Measurements from ENCODE around the gene WSB1. TPM values are rescaled to one million over a fixed set of nuclear protein-coding genes. Genes with fewer than 3 reads are reported as not detected.

Gene WSB1
- polyA plus RNA-seq, 1 of the 3 experiments (the other 2 are of a cell fraction) = 261 TPM

- H3K79me2 ChIP-seq (ENCODE audit: insufficient read depth) = peaks cover 10% of the 10 kb centered on the region; the same call in 1 of the 2 replicates
- WGBS (ENCODE audit: low lambda C conversion rate) = 92% methylated on average over 4 of the region's 4 CpGs
- ChIA-PET CTCF (interaction anchor here (1.0 to 7.3 kb wide), 5 partner anchors 22 to 244 kb away, joined by 3 to 98 read pairs (median 27); no protein-coding TSS in a partner anchor), POLR2A (interaction anchor here (1.8 kb wide), 1 partner anchor 100 kb away, joined by 5 read pairs; the partner anchor contains the start of gene KSR1)
- no peaks in the 10 kb centered on the region for H3K27me3 ChIP-seq (ENCODE audit: insufficient read depth)
- no peak overlapping the region for H3K4me2 ChIP-seq
- peaks cover 5% of the 10 kb centered on the region for H3F3A ChIP-seq (replicated peaks; ENCODE audit: insufficient read depth)
- H3K27ac ChIP-seq (ENCODE audit: low read depth in 2 of 2, low read length in 1 of 2) = no peak overlapping the region
- H3K9me2 ChIP-seq = no peaks in the 10 kb centered on the region
- peaks cover 0 to 11% of the 10 kb centered on the region in 2 experiments; a peak in 1 of 4 replicates for H3K4me1 ChIP-seq (ENCODE audit: control insufficient read depth in 1 of 2, insufficient read depth in 2 of 2, low read depth in 1 of 2, low read length in 1 of 2)
- no peak overlapping the region for H3K4me3 ChIP-seq (ENCODE audit: low read depth in 2 of 2, low read length in 1 of 2)
- H3K9me3 ChIP-seq = no peaks in the 10 kb centered on the region
- H2AFZ ChIP-seq (ENCODE audit: low read depth) = no peak overlapping the region
- peaks cover 0 to 8% of the 10 kb centered on the region in 2 experiments for H3K36me3 ChIP-seq (replicated peaks in 1 of 2; ENCODE audit: control insufficient read depth in 1 of 2, insufficient read depth in 2 of 2, low read length in 1 of 2)
- TF ChIP-seq RXRA (IDR thresholded peaks at IDR 0.05; ENCODE audit: borderline replicate concordance, low read depth) = no peak
- no peak for TF ChIP-seq RCOR1 (IDR thresholded peaks at IDR 0.05; ENCODE audit: low read length)
- TF ChIP-seq FOSL2 (IDR thresholded peaks at IDR 0.05; ENCODE audit: borderline replicate concordance, low read depth) = no peak
- TF ChIP-seq EP300 (IDR thresholded peaks at IDR 0.05; ENCODE audit: borderline replicate concordance in 1 of 2, low read depth in 1 of 2, low read length in 1 of 2) = no peak
- TF ChIP-seq, protein P1, sequence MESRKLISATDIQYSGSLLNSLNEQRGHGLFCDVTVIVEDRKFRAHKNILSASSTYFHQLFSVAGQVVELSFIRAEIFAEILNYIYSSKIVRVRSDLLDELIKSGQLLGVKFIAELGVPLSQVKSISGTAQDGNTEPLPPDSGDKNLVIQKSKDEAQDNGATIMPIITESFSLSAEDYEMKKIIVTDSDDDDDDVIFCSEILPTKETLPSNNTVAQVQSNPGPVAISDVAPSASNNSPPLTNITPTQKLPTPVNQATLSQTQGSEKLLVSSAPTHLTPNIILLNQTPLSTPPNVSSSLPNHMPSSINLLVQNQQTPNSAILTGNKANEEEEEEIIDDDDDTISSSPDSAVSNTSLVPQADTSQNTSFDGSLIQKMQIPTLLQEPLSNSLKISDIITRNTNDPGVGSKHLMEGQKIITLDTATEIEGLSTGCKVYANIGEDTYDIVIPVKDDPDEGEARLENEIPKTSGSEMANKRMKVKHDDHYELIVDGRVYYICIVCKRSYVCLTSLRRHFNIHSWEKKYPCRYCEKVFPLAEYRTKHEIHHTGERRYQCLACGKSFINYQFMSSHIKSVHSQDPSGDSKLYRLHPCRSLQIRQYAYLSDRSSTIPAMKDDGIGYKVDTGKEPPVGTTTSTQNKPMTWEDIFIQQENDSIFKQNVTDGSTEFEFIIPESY (IDR thresholded peaks at IDR 0.05; ENCODE audit: borderline replicate concordance, low read depth) = no peak
- no peak for TF ChIP-seq GABPA (IDR thresholded peaks at IDR 0.05; ENCODE audit: low read depth)
- no peak for TF ChIP-seq POLR2AphosphoS5 (IDR thresholded peaks at IDR 0.05; ENCODE audit: low read depth, low read length)
- no peak for TF ChIP-seq CHD2 (IDR thresholded peaks at IDR 0.05; ENCODE audit: low read length, partially characterized antibody)
- TF ChIP-seq YY1 (IDR thresholded peaks at IDR 0.05; ENCODE audit: low read depth) = no peak
- TF ChIP-seq, protein P2, sequence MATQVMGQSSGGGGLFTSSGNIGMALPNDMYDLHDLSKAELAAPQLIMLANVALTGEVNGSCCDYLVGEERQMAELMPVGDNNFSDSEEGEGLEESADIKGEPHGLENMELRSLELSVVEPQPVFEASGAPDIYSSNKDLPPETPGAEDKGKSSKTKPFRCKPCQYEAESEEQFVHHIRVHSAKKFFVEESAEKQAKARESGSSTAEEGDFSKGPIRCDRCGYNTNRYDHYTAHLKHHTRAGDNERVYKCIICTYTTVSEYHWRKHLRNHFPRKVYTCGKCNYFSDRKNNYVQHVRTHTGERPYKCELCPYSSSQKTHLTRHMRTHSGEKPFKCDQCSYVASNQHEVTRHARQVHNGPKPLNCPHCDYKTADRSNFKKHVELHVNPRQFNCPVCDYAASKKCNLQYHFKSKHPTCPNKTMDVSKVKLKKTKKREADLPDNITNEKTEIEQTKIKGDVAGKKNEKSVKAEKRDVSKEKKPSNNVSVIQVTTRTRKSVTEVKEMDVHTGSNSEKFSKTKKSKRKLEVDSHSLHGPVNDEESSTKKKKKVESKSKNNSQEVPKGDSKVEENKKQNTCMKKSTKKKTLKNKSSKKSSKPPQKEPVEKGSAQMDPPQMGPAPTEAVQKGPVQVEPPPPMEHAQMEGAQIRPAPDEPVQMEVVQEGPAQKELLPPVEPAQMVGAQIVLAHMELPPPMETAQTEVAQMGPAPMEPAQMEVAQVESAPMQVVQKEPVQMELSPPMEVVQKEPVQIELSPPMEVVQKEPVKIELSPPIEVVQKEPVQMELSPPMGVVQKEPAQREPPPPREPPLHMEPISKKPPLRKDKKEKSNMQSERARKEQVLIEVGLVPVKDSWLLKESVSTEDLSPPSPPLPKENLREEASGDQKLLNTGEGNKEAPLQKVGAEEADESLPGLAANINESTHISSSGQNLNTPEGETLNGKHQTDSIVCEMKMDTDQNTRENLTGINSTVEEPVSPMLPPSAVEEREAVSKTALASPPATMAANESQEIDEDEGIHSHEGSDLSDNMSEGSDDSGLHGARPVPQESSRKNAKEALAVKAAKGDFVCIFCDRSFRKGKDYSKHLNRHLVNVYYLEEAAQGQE (IDR thresholded peaks at IDR 0.05; ENCODE audit: low read depth, low read length) = no peak
- no peak for TF ChIP-seq SIN3A (IDR thresholded peaks at IDR 0.05; ENCODE audit: borderline replicate concordance, low read depth, low read length)
- TF ChIP-seq GATA2 (CRISPR knock-in tag; IDR thresholded peaks at IDR 0.05) = no peak
- no peak for DNase-seq
- H3K9ac ChIP-seq = no peak overlapping the region
- H4K20me1 ChIP-seq (ENCODE audit: insufficient read depth) = no peaks in the 10 kb centered on the region
Measured at GRCh38 chr17:27355419-27355818, 61.5 kb downstream of the WSB1 start.
